MM.1S (cell line): ENCODE data around the gene CEP164.

ENCODE experiments used
- EZH2 ChIP-seq: fragments of 300-600 bp; sonication (generic); optimal IDR thresholded peaks from 2 replicates; pipeline ENCODE3; 2017; ENCODE audit warnings: low read depth, mild to moderate bottlenecking, antibody characterized with exemption, low read length, mixed read lengths
- EZH2phosphoT487 ChIP-seq: fragments of 300-600 bp; sonication (generic); IDR thresholded peaks from 2 replicates; pipeline ENCODE4 v1.6.1; 2018; ENCODE audit warnings: antibody characterized with exemption, low read length
- TF ChIP-seq, protein P1 (sequence below): fragments of 300-600 bp; sonication (generic); IDR thresholded peaks from 2 replicates; pipeline ENCODE4 v1.5.1; 2016; ENCODE audit warnings: antibody characterized with exemption, low read length, mixed read lengths

DNA sequence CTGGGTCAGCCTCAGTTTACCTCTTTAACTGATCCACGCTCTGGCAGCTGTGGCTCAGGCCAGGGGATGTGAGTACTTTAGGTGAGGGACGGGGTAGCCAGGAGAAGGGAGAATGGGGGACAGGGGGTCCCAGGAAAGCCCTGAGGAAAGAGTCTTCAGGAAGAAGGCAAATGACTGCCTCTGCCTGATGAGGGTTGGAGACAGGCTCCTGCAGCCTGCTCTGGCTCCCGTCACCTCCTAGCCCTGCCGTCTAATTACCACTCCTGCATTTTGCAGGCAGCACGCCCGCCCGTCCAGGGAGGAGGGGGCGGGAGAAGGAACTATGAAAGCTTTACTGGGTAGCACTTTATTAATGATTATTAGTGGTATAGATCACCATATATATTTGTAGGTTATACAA is 116.6 kb downstream of the CEP164 start:
- TF ChIP-seq, protein P1, sequence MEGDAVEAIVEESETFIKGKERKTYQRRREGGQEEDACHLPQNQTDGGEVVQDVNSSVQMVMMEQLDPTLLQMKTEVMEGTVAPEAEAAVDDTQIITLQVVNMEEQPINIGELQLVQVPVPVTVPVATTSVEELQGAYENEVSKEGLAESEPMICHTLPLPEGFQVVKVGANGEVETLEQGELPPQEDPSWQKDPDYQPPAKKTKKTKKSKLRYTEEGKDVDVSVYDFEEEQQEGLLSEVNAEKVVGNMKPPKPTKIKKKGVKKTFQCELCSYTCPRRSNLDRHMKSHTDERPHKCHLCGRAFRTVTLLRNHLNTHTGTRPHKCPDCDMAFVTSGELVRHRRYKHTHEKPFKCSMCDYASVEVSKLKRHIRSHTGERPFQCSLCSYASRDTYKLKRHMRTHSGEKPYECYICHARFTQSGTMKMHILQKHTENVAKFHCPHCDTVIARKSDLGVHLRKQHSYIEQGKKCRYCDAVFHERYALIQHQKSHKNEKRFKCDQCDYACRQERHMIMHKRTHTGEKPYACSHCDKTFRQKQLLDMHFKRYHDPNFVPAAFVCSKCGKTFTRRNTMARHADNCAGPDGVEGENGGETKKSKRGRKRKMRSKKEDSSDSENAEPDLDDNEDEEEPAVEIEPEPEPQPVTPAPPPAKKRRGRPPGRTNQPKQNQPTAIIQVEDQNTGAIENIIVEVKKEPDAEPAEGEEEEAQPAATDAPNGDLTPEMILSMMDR: no peak
- no peak for TF ChIP-seq EZH2
- no peak for TF ChIP-seq EZH2phosphoT487
